ENCODE results near the gene MOCS2. TPM values are rescaled to one million over a fixed set of nuclear protein-coding genes. Genes with fewer than 3 reads are reported as not detected.

Gene MOCS2
- total RNA-seq, 1 donor from 2014 or later, result 18.5 TPM

GRCh38 chr5:53055365-53055764 lies 54.2 kb downstream of the MOCS2 start:
- intact Hi-C loops (cut with micrococcal nuclease), result no loop called here

- intact Hi-C loops (cut with micrococcal nuclease), result no loop called here
These were observed 56.2 kb downstream of the MOCS2 start for GRCh38 chr5:53053364-53053763.

DNA sequence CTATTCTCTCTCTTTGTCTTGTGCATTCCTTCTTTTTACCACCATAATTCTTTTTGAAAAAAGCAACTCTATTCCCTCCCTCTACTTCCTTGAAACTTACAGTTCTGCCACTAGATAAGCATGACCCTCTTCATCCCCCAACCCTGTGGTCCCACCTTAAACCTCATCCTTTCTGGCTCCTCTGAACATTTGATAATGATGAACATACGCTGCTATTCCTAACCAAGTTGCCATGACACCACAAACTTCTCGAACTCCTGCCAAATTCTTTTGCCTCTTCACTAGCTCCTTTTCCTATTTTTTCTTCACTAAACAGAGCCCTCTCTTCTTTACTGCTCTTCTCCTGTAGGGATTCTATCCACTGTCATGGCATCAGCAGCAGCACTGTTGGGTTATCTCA lies 57.1 kb downstream of the MOCS2 start:
- intact Hi-C loops (cut with micrococcal nuclease), result no loop called here

- intact Hi-C loops (cut with micrococcal nuclease), result no loop called here
These were observed 61.3 kb downstream of the MOCS2 start for GRCh38 chr5:53048248-53048647.

Other genes starting within 250 kb of the MOCS2 start
- 5.4 and 5.5 TPM in 2 replicates for gene ITGA2, start 120.4 kb downstream of the MOCS2 start, total RNA-seq

All from T-helper 1 cell treated with Interleukin-12 subunit alpha and Interleukin-12 subunit beta and Interleukin-4 antibody, amounts not matched to agents 30 ng/mL and 1 ng/mL, for 36 hours (primary cell).